ENCODE measurements around the gene GIGYF2.

GIGYF2 gene

DNA sequence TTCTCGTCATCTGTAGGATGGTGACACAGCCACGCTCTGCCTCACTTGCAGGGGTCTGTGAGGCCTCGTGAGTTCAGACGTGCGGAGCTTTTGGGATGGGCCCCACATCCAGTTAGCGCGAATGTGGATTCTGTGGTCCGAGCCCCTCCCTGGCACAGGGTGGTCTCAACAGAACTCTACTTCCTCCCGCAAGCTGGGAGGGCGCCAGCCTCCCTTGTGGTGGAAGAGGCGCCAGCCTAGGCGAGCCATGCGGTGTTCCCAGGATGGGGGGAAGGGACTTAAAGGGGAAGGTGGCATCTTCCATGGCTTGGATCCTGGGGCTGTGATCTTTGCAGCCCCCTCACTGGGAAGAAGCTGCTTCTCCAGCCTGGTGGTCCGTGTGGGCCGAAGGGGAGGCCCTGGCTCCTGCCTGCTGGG is 174.3 kb downstream of the GIGYF2 start:
- Histone ChIP-seq H3K4me3 (ENCODE audit: low read depth, low read length) (no peak overlapping the region), H3K36me3 (ENCODE audit: control insufficient read depth in 2 of 2, insufficient read depth in 1 of 2, low read length in 2 of 2) (no peaks in the 10 kb centered on the region; a peak in 1 of 3 replicates), H3K27ac (ENCODE audit: extremely low read depth, low read depth, low read length) (no peak overlapping the region), H3K9me3 (ENCODE audit: control insufficient read depth, insufficient read depth, low read depth, low read length) (no peaks in the 10 kb centered on the region), H3K4me1 (ENCODE audit: control insufficient read depth, insufficient read depth, low read length) (no peaks in the 10 kb centered on the region)
- CTCF ChIA-PET = no interaction called here
- TF ChIP-seq ZFP37 (tag by site-specific recombination; IDR thresholded peaks at IDR 0.05) (no peak), RBAK (tag by site-specific recombination; IDR thresholded peaks at IDR 0.05) (no peak), MEIS1 (CRISPR knock-in tag; IDR thresholded peaks at IDR 0.05; ENCODE audit: borderline replicate concordance) (no peak), KLF1 (tag by site-specific recombination; IDR thresholded peaks at IDR 0.05) (no peak), ZNF214 (tag by site-specific recombination; IDR thresholded peaks at IDR 0.05; ENCODE audit: borderline replicate concordance) (no peak), ZNF157 (tag by site-specific recombination; IDR thresholded peaks at IDR 0.05) (no peak), ZNF140 (tag by site-specific recombination; IDR thresholded peaks at IDR 0.05) (no peak), KLF7 (tag by site-specific recombination; IDR thresholded peaks at IDR 0.05; ENCODE audit: borderline replicate concordance) (no peak), ZFP69B (tag by site-specific recombination; IDR thresholded peaks at IDR 0.05) (no peak), EGR2 (tag by site-specific recombination; IDR thresholded peaks at IDR 0.05; ENCODE audit: low read depth) (no peak), KLF9 (tag by site-specific recombination; IDR thresholded peaks at IDR 0.05; ENCODE audit: low read depth) (no peak), ZNF664 (tag by site-specific recombination; IDR thresholded peaks at IDR 0.05) (no peak)
- TF ChIP-seq, protein P1, sequence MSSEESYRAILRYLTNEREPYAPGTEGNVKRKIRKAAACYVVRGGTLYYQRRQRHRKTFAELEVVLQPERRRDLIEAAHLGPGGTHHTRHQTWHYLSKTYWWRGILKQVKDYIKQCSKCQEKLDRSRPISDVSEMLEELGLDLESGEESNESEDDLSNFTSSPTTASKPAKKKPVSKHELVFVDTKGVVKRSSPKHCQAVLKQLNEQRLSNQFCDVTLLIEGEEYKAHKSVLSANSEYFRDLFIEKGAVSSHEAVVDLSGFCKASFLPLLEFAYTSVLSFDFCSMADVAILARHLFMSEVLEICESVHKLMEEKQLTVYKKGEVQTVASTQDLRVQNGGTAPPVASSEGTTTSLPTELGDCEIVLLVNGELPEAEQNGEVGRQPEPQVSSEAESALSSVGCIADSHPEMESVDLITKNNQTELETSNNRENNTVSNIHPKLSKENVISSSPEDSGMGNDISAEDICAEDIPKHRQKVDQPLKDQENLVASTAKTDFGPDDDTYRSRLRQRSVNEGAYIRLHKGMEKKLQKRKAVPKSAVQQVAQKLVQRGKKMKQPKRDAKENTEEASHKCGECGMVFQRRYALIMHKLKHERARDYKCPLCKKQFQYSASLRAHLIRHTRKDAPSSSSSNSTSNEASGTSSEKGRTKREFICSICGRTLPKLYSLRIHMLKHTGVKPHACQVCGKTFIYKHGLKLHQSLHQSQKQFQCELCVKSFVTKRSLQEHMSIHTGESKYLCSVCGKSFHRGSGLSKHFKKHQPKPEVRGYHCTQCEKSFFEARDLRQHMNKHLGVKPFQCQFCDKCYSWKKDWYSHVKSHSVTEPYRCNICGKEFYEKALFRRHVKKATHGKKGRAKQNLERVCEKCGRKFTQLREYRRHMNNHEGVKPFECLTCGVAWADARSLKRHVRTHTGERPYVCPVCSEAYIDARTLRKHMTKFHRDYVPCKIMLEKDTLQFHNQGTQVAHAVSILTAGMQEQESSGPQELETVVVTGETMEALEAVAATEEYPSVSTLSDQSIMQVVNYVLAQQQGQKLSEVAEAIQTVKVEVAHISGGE (tag by site-specific recombination; conservative IDR thresholded peaks at IDR 0.05; ENCODE audit: low read depth) = no peak
- TF ChIP-seq, protein P2, sequence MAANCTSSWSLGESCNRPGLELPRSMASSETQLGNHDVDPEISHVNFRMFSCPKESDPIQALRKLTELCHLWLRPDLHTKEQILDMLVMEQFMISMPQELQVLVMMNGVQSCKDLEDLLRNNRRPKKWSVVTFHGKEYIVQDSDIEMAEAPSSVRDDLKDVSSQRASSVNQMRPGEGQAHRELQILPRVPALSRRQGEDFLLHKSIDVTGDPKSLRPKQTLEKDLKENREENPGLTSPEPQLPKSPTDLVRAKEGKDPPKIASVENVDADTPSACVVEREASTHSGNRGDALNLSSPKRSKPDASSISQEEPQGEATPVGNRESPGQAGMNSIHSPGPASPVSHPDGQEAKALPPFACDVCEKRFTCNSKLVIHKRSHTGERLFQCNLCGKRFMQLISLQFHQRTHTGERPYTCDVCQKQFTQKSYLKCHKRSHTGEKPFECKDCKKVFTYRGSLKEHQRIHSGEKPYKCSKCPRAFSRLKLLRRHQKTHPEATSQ (tag by site-specific recombination; IDR thresholded peaks at IDR 0.05) = no peak
- TF ChIP-seq, protein P3, sequence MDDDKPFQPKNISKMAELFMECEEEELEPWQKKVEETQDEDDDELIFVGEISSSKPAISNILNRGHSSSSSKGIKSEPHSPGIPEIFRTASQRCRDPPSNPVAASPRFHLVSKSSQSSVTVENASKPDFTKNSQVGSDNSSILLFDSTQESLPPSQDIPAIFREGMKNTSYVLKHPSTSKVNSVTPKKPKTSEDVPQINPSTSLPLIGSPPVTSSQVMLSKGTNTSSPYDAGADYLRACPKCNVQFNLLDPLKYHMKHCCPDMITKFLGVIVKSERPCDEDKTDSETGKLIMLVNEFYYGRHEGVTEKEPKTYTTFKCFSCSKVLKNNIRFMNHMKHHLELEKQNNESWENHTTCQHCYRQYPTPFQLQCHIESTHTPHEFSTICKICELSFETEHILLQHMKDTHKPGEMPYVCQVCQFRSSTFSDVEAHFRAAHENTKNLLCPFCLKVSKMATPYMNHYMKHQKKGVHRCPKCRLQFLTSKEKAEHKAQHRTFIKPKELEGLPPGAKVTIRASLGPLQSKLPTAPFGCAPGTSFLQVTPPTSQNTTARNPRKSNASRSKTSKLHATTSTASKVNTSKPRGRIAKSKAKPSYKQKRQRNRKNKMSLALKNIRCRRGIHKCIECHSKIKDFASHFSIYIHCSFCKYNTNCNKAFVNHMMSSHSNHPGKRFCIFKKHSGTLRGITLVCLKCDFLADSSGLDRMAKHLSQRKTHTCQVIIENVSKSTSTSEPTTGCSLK (tag by site-specific recombination; IDR thresholded peaks at IDR 0.05) = no peak
- TF ChIP-seq, protein P4, sequence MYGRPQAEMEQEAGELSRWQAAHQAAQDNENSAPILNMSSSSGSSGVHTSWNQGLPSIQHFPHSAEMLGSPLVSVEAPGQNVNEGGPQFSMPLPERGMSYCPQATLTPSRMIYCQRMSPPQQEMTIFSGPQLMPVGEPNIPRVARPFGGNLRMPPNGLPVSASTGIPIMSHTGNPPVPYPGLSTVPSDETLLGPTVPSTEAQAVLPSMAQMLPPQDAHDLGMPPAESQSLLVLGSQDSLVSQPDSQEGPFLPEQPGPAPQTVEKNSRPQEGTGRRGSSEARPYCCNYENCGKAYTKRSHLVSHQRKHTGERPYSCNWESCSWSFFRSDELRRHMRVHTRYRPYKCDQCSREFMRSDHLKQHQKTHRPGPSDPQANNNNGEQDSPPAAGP (tag by site-specific recombination; IDR thresholded peaks at IDR 0.05) = no peak
- POLR2A ChIA-PET = no interaction called here

DNA sequence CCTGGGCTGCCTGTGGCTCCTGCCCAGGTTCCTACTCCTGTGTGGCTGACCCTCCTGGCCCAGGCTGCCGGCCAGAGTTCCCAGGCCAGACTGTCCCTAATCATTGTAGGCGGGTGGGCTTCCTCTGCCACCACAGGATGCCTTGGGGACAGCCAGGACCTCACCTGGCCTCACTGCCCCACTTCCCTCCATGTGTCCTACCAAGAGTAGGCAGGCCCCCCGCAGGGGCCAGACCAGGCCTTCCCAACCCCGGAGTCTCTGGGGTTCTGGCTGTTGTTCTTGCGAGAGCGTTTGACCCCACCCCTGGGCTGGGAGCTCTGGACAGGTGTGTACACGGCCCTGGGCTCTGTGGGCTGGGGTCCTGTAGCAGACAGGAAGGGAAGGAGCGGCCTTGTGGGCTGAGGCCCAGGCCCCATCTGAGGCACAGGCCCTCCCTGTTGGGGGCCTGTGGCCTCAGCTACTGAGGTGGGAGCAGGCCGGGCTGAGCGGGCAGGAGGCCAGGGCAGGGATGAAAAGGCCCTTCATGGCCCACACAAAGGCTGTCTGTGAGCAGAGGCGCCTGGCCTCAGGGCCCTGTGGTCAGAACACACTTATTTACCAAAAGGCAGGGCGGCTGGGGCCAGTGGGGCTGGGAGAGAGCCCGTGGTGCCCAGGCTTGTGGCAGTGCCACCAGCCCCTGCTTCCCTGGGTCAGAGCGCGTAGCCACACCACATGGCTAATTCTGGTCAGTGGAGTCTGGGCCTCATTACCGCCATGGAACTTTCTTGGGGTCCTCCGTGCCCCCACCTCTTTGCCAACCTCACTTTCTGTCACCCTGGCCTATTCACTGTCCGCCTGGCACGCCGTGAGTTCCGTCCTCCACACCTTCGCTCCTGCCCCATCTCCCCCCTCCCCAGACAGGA is 175.0 kb downstream of the GIGYF2 start:
- no peaks in the 10 kb centered on the region for H3K9me3 ChIP-seq (ENCODE audit: control insufficient read depth, insufficient read depth, low read depth, low read length)
- no peaks in the 10 kb centered on the region for H3K4me1 ChIP-seq (ENCODE audit: control insufficient read depth, insufficient read depth, low read length)
- no peak overlapping the region for H3K4me3 ChIP-seq (ENCODE audit: low read depth, low read length)
- no peaks in the 10 kb centered on the region for H3K36me3 ChIP-seq (ENCODE audit: control insufficient read depth in 2 of 2, insufficient read depth in 1 of 2, low read length in 2 of 2)
- ChIA-PET POLR2A (no interaction called here), CTCF (no interaction called here)
- no peak overlapping the region for H3K27ac ChIP-seq (ENCODE audit: extremely low read depth, low read depth, low read length)
- TF ChIP-seq ZBTB21 (tag by site-specific recombination; IDR thresholded peaks at IDR 0.05) = no peak
- TF ChIP-seq, protein P5, sequence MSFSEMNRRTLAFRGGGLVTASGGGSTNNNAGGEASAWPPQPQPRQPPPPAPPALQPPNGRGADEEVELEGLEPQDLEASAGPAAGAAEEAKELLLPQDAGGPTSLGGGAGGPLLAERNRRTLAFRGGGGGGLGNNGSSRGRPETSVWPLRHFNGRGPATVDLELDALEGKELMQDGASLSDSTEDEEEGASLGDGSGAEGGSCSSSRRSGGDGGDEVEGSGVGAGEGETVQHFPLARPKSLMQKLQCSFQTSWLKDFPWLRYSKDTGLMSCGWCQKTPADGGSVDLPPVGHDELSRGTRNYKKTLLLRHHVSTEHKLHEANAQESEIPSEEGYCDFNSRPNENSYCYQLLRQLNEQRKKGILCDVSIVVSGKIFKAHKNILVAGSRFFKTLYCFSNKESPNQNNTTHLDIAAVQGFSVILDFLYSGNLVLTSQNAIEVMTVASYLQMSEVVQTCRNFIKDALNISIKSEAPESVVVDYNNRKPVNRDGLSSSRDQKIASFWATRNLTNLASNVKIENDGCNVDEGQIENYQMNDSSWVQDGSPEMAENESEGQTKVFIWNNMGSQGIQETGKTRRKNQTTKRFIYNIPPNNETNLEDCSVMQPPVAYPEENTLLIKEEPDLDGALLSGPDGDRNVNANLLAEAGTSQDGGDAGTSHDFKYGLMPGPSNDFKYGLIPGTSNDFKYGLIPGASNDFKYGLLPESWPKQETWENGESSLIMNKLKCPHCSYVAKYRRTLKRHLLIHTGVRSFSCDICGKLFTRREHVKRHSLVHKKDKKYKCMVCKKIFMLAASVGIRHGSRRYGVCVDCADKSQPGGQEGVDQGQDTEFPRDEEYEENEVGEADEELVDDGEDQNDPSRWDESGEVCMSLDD (tag by site-specific recombination; IDR thresholded peaks at IDR 0.05) = no peak
- no peak for TF ChIP-seq ZNF184 (tag by site-specific recombination; IDR thresholded peaks at IDR 0.05)
- TF ChIP-seq ZNF266 (tag by site-specific recombination; IDR thresholded peaks at IDR 0.05; ENCODE audit: low read depth) = no peak
- no peak for TF ChIP-seq REPIN1 (tag by site-specific recombination; IDR thresholded peaks at IDR 0.05; ENCODE audit: low read depth)
- TF ChIP-seq ZNF561 (tag by site-specific recombination; IDR thresholded peaks at IDR 0.05; ENCODE audit: borderline replicate concordance) = no peak
- TF ChIP-seq ZNF394 (tag by site-specific recombination; IDR thresholded peaks at IDR 0.05; ENCODE audit: borderline replicate concordance) = no peak

All from HEK293 (cell line).